ENCODE data around the gene ROR1. TPM values are rescaled to one million over a fixed set of nuclear protein-coding genes. Genes with fewer than 3 reads are reported as not detected.

ROR1 gene
- total RNA-seq, 1 experiment from 2014 or later, result 19.0 TPM

DNA sequence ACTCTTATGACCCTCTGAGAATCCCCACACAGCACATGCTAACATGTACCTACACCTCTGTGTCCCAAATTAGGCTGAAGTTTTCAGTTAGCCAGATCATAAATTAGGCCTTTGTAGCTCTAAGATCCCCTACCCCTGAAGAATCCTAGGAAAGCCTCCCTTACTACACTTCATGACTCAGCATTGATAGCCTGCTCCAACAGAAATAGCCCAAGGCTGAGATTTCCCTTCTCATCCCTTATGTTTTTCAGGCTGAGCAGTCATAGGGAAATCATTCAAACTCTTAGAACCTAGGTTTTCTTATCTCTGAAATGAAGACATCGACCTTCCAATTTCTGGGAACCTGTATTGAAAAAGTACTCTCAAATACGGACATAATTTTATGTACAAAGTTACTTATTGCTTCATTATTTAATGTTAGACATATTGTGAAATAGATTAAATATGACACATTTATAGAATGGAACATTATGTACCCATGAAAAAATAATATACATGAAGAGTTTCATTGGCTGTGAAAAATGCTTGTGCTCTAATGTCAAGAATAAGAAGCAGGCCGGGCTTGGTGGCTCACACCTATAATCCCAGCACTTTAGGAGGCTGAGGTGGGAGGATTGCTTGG lies 307.2 kb downstream of the ROR1 start:
- no peak for TF ChIP-seq EZH2 (IDR thresholded peaks at IDR 0.05; ENCODE audit: low read depth)
- TF ChIP-seq, protein P1, sequence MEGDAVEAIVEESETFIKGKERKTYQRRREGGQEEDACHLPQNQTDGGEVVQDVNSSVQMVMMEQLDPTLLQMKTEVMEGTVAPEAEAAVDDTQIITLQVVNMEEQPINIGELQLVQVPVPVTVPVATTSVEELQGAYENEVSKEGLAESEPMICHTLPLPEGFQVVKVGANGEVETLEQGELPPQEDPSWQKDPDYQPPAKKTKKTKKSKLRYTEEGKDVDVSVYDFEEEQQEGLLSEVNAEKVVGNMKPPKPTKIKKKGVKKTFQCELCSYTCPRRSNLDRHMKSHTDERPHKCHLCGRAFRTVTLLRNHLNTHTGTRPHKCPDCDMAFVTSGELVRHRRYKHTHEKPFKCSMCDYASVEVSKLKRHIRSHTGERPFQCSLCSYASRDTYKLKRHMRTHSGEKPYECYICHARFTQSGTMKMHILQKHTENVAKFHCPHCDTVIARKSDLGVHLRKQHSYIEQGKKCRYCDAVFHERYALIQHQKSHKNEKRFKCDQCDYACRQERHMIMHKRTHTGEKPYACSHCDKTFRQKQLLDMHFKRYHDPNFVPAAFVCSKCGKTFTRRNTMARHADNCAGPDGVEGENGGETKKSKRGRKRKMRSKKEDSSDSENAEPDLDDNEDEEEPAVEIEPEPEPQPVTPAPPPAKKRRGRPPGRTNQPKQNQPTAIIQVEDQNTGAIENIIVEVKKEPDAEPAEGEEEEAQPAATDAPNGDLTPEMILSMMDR (conservative IDR thresholded peaks at IDR 0.05), result no peak

GRCh38 chr1:64082459-64082858 lies 308.6 kb downstream of the ROR1 start:
- intact Hi-C loops (cut with micrococcal nuclease; ENCODE audit: unreplicated experiment), result no loop called here
- Histone ChIP-seq H2AFZ (no peak overlapping the region), H3K4me3 (no peak overlapping the region), H3K36me3 (ENCODE audit: low read depth) (no peaks in the 10 kb centered on the region), H3K27me3 (ENCODE audit: insufficient read depth, low read depth) (no peaks in the 10 kb centered on the region), H3K79me2 (ENCODE audit: low read depth) (no peaks in the 10 kb centered on the region), H3K9me2 (ENCODE audit: insufficient read depth) (no peaks in the 10 kb centered on the region), H3K4me2 (no peak overlapping the region), H4K20me1 (ENCODE audit: insufficient read depth) (no peaks in the 10 kb centered on the region), H3F3A (ENCODE audit: insufficient read depth, low read depth) (0 out of 2 replicates have a peak, but pooled peaks cover 4% of the 10 kb centered on the region), H3K4me1 (replicated peaks; ENCODE audit: insufficient read depth) (0 out of 2 replicates have a peak, but pooled peaks cover 6% of the 10 kb centered on the region), H3K27ac (no peak overlapping the region), H3K9me3 (ENCODE audit: insufficient read depth, low read depth) (no peaks in the 10 kb centered on the region)
- DNase-seq, result no peak
- POLR2A ChIA-PET (ENCODE audit: unreplicated experiment), result no interaction called here
- CTCF ChIA-PET, result interaction anchor here (0.6 kb wide), 1 partner anchor 78 kb away, joined by 3 read pairs; no protein-coding TSS in a partner anchor
- BruUV-seq (replicated peaks), result no TSS peak
- TF ChIP-seq, protein P1 (conservative IDR thresholded peaks at IDR 0.05), result no peak
- TF ChIP-seq EZH2 (IDR thresholded peaks at IDR 0.05; ENCODE audit: low read depth), result no peak

More for the DNA sequence above, 307.2 kb downstream of the ROR1 start:
- H3K4me2 ChIP-seq, result no peak overlapping the region
- H3K9me3 ChIP-seq (ENCODE audit: insufficient read depth, low read depth), result no peaks in the 10 kb centered on the region
- no peak for DNase-seq
- intact Hi-C loops (cut with micrococcal nuclease; ENCODE audit: unreplicated experiment), result no loop called here
- H3K27ac ChIP-seq, result peak overlapping the region; percentile 3; the same call in 1 of the 2 replicates
- no peaks in the 10 kb centered on the region for H3K79me2 ChIP-seq (ENCODE audit: low read depth)
- H3K4me1 ChIP-seq (replicated peaks; ENCODE audit: insufficient read depth), result 0 out of 2 replicates have a peak, but pooled peaks cover 6% of the 10 kb centered on the region
- H3K4me3 ChIP-seq, result no peak overlapping the region
- H4K20me1 ChIP-seq (ENCODE audit: insufficient read depth), result no peaks in the 10 kb centered on the region
- H3K9me2 ChIP-seq (ENCODE audit: insufficient read depth), result no peaks in the 10 kb centered on the region
- H2AFZ ChIP-seq, result no peak overlapping the region
- BruUV-seq (replicated peaks), result no TSS peak
- H3F3A ChIP-seq (ENCODE audit: insufficient read depth, low read depth), result 0 out of 2 replicates have a peak, but pooled peaks cover 4% of the 10 kb centered on the region
- H3K36me3 ChIP-seq (ENCODE audit: low read depth), result no peaks in the 10 kb centered on the region
- POLR2A ChIA-PET (ENCODE audit: unreplicated experiment), result no interaction called here
- CTCF ChIA-PET, result no interaction called here
- H3K27me3 ChIP-seq (ENCODE audit: insufficient read depth, low read depth), result no peaks in the 10 kb centered on the region

DNA sequence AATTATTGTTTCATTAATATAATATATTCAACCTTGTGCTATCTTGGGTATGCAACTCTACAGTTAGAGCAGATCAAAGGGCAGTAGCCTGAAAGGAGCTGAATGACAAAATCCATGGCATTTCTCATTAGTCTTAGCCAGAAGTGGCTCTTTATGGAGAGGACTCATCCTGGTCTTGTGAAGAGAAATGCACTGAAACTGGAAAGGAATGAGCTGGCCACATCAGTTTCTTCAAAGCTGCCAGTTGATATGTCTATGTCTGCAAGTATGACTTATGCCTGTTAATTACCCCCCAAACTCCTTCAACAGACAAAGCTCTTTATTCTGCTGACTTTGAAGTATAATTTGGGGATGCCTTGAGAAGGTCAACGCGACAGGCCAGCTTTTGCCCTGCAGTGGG lies 310.6 kb downstream of the ROR1 start:
- Histone ChIP-seq H3K79me2 (ENCODE audit: low read depth) (no peaks in the 10 kb centered on the region), H2AFZ (no peak overlapping the region), H3K36me3 (ENCODE audit: low read depth) (no peaks in the 10 kb centered on the region), H3F3A (ENCODE audit: insufficient read depth, low read depth) (0 out of 2 replicates have a peak, but pooled peaks cover 4% of the 10 kb centered on the region), H3K9me2 (ENCODE audit: insufficient read depth) (no peaks in the 10 kb centered on the region), H3K4me3 (no peak overlapping the region), H3K27ac (no peak overlapping the region), H3K4me2 (no peak overlapping the region), H4K20me1 (ENCODE audit: insufficient read depth) (no peaks in the 10 kb centered on the region), H3K9me3 (ENCODE audit: insufficient read depth, low read depth) (no peaks in the 10 kb centered on the region), H3K27me3 (ENCODE audit: insufficient read depth, low read depth) (no peaks in the 10 kb centered on the region), H3K4me1 (replicated peaks; ENCODE audit: insufficient read depth) (0 out of 2 replicates have a peak, but pooled peaks cover 6% of the 10 kb centered on the region)
- POLR2A ChIA-PET (ENCODE audit: unreplicated experiment), result no interaction called here
- no TSS peak for BruUV-seq (replicated peaks)
- CTCF ChIA-PET, result no interaction called here
- no peak for DNase-seq
- no peak for TF ChIP-seq EZH2 (IDR thresholded peaks at IDR 0.05; ENCODE audit: low read depth)
- TF ChIP-seq, protein P1 (conservative IDR thresholded peaks at IDR 0.05), result no peak
- intact Hi-C loops (cut with micrococcal nuclease; ENCODE audit: unreplicated experiment), result no loop called here
